GM12874 (cell line): ENCODE data around the gene SLC1A5.
A peak's percentile ranks its signal among the peaks of the same experiment; 100 is the strongest.

ENCODE experiments used
- TF ChIP-seq, protein P1 (sequence below): IDR thresholded peaks from 2 replicates; pipeline ENCODE4 v1.5.1; 2011; ENCODE audit warnings: low read depth, mild to moderate bottlenecking, control low read depth, low read length, moderate library complexity; ENCODE audit not compliant: insufficient read depth

The SLC1A5 gene

DNA sequence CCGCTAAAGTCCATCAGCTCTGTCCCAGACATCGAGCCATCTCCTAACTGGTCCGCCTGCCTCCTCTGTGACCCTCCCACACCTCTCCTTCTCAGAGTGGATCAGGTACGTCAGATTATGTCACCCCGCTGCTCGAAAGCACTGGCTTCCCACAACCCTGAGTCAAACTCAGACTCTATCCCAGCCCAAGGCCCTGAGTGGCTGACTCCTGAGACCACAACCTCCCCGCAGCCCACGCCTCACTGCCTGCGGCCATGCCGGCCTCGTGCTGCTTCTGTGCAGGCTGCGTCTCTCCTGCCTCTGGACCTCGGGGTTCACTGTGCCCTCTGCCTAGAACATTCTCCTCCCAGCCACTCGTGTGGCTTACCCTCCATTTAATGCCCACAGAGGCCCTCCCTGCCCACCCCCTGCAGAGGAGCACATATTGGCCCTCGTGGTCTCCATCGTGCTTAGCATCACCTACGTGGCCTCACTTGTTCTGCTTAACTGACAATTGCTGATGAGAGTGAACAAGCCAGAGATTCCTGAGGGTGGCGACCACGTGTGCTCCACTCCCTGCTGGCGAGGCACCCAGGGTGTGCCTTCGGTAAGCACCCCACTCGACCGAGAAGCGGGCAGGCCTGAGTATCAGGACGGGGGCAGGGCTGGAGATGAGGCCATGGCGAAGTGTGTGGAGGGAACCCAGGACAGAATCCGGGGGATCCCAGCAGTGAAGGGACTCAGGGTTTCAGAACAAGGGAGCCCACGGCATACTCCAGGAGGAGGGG lies 56.0 kb downstream of the SLC1A5 start:
- TF ChIP-seq, protein P1, sequence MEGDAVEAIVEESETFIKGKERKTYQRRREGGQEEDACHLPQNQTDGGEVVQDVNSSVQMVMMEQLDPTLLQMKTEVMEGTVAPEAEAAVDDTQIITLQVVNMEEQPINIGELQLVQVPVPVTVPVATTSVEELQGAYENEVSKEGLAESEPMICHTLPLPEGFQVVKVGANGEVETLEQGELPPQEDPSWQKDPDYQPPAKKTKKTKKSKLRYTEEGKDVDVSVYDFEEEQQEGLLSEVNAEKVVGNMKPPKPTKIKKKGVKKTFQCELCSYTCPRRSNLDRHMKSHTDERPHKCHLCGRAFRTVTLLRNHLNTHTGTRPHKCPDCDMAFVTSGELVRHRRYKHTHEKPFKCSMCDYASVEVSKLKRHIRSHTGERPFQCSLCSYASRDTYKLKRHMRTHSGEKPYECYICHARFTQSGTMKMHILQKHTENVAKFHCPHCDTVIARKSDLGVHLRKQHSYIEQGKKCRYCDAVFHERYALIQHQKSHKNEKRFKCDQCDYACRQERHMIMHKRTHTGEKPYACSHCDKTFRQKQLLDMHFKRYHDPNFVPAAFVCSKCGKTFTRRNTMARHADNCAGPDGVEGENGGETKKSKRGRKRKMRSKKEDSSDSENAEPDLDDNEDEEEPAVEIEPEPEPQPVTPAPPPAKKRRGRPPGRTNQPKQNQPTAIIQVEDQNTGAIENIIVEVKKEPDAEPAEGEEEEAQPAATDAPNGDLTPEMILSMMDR: no peak

- TF ChIP-seq, protein P1: no peak
These were observed 56.8 kb downstream of the SLC1A5 start for GRCh38 chr19:46731584-46731983.

DNA sequence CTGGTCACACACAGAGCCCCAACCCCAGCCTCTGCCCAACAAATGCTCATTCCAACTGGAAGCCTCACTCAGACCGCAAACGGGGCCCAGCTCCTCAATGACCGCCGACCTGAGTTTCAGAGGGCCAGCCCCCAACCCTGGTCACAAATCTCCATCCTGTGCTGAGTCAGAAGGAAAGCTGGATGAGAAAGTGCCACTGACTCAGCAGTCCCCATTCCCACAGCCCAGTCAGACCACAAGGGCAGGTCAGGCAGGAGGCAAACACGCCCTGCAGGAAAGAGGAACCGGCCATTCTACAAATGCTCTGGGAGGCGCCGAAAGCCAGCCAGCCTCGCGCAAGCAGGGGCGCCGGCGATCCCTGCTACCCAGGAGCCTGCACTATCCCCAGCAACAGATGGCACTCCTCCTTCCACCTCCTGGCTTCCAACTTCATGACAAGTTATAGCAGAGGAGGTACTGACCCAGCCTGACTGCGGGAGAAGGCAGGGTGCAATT lies 57.3 kb downstream of the SLC1A5 start:
- TF ChIP-seq, protein P1: no peak

DNA sequence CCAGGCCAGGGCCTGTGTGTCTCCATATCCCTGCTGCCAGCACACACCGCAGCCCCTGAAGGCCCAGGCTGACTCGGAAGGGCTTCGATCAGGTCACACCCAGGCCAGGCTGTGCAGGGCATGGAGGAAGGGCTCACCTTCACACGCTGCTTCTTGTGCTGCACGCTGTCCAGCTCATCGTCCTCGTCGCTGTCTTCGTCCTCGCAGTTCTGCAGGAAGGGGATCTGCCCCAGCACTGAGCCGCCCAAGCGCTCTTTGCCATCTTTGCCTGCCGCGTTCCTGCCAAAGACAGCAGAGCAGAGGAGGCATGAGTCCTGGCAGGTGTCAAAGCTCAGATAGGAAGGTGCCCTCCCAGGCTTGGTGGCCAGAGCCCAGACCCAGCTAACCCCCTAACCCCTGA lies 57.8 kb downstream of the SLC1A5 start:
- TF ChIP-seq, protein P1: no peak

DNA sequence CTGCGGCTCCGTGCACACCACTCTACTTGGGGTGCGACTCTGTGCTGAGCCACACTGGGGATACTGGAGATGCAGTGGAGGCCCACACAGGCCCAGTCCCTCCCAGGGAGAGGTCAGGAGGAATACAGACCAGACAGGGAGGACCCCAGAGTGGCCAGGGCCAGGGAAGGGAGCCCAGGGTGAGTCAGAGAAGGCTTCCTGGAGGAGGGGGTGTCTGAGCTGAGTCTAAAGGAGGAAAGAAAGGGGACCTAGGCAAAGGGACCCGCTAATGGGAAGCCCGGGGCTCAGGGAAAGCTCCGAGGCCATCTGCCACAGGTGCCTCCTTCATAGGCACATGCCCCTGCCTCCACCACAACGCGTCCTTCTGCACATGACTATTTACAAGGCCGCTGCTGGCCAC lies 58.2 kb downstream of the SLC1A5 start:
- TF ChIP-seq, protein P1: no peak

DNA sequence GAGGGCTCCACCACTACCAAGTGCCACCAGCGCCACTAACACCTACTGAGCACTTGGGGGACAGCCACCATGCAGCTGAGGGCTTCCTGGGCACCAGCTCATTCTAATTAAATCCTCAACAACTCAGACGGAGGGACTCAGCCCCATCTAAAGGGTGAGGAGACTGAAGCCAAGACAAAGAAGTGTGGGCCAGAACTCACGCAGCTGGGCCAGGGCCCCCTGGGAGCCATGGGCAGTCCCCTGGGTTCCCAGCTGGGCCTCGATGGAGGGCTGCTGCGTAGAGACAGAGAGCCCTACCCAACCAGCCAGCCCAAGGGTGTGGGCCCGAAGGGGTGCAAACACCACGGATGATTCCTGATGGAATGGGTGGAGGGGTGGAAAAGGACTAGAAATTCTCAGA lies 58.7 kb downstream of the SLC1A5 start:
- TF ChIP-seq, protein P1: no peak

- TF ChIP-seq, protein P1: peak; percentile 98
These were observed 59.6 kb downstream of the SLC1A5 start for GRCh38 chr19:46728693-46729339.
